HEK293 (cell line): Measurements from ENCODE around the gene GTPBP6.

Experiments used
- CTCF ChIA-PET: fragments of 350-600 bp; formaldehyde crosslinking; extraction: SDS; loops from one replicate; lab custom pipeline; 2021; ENCODE audit warnings: antibody characterized with exemption; lab: Yijun Ruan, JAX
- POLR2A ChIA-PET: fragments of 300-600 bp; formaldehyde crosslinking; extraction: SDS; loops from one replicate; lab custom pipeline; 2020; ENCODE audit warnings: antibody characterized with exemption, inconsistent platforms; lab: Yijun Ruan, JAX
- H3K27ac ChIP-seq: fragments of 200-500 bp; sonication (Bioruptor generic); 2 replicates; pipeline ENCODE4 v1.5.1; 2014; ENCODE audit warnings: low read depth, low read length, control low read depth, inconsistent platforms; ENCODE audit errors: extremely low read depth
- H3K36me3 ChIP-seq, 2 experiments: fragments of 200-500 bp in 1 of 2; sonication (Bioruptor generic) in 1 of 2; 1 replicate in 1 of 2; 2 replicates in 1 of 2; pipeline ENCODE4 v1.5.1; 2014 to 2017; ENCODE audit warnings: inconsistent platforms in 2 of 2, low read length in 2 of 2; ENCODE audit not compliant: control insufficient read depth in 2 of 2, insufficient read depth in 1 of 2
- H3K4me1 ChIP-seq: fragments of 200-500 bp; sonication (Bioruptor generic); 2 replicates; pipeline ENCODE4 v1.5.1; 2014; ENCODE audit warnings: mild to moderate bottlenecking, low read length, inconsistent platforms; ENCODE audit not compliant: control insufficient read depth, insufficient read depth
- H3K4me3 ChIP-seq: 2 replicates; pipeline ENCODE4 v1.5.1; 2011; ENCODE audit warnings: low read depth, mild to moderate bottlenecking, control low read depth, low read length, moderate library complexity
- H3K9me3 ChIP-seq: fragments of 200-500 bp; sonication (Bioruptor generic); 2 replicates; pipeline ENCODE4 v1.5.1; 2014; ENCODE audit warnings: low read depth, low read length, inconsistent platforms; ENCODE audit not compliant: control insufficient read depth, insufficient read depth
- HOXC10 ChIP-seq: sonication (generic); formaldehyde crosslinking; IDR thresholded peaks from 2 replicates; pipeline ENCODE4 v1.8.1; 2023; ENCODE audit warnings: mild to moderate bottlenecking, missing genetic modification reagents
- ZNF274 ChIP-seq, 2 experiments: fragments of 200-500 bp in 1 of 2; fragments of 450-650 bp in 1 of 2; sonication (Bioruptor generic) in 1 of 2; formaldehyde crosslinking in 1 of 2; IDR thresholded peaks; 2 replicates each; pipeline versions ENCODE4 v1.5.1 to v1.6.1; 2014 to 2016; ENCODE audit warnings: borderline replicate concordance in 1 of 2, inconsistent platforms in 1 of 2, low read length in 1 of 2, missing biosample characterization in 1 of 2, missing genetic modification characterization in 1 of 2
- ZNF514 ChIP-seq: fragments of 450-650 bp; formaldehyde crosslinking; IDR thresholded peaks from 2 replicates; pipeline ENCODE4 v1.5.1; 2016; ENCODE audit warnings: missing biosample characterization, missing genetic modification characterization
- ZNF548 ChIP-seq: fragments of 450-650 bp; formaldehyde crosslinking; IDR thresholded peaks from 2 replicates; pipeline ENCODE4 v1.5.1; 2016; ENCODE audit warnings: missing biosample characterization, missing genetic modification characterization
- ZNF747 ChIP-seq: fragments of 450-650 bp; formaldehyde crosslinking; IDR thresholded peaks from 2 replicates; pipeline ENCODE4 v1.5.1; 2016; ENCODE audit warnings: missing biosample characterization, missing genetic modification characterization
- TF ChIP-seq, protein P1 (sequence below): fragments of 450-650 bp; formaldehyde crosslinking; IDR thresholded peaks from 2 replicates; pipeline ENCODE4 v1.5.1; 2016; ENCODE audit warnings: missing biosample characterization, missing genetic modification characterization
- TF ChIP-seq, protein P2 (sequence below): fragments of 450-650 bp; formaldehyde crosslinking; IDR thresholded peaks from 2 replicates; pipeline ENCODE4 v1.5.1; 2017; ENCODE audit warnings: missing biosample characterization, missing genetic modification characterization
- TF ChIP-seq, protein P3 (sequence below): fragments of 450-650 bp; formaldehyde crosslinking; IDR thresholded peaks from 2 replicates; pipeline ENCODE4 v1.5.1; 2017; ENCODE audit warnings: missing biosample characterization, mild to moderate bottlenecking, missing genetic modification characterization, moderate library complexity
- TF ChIP-seq, protein P4 (sequence below): fragments of 450-650 bp; formaldehyde crosslinking; IDR thresholded peaks from 2 replicates; pipeline ENCODE4 v1.5.0; 2017; ENCODE audit warnings: missing biosample characterization, missing genetic modification characterization, borderline replicate concordance
- TF ChIP-seq, protein P5 (sequence below): fragments of 450-650 bp; formaldehyde crosslinking; conservative IDR thresholded peaks from 2 replicates; pipeline ENCODE4 v1.5.1; 2016; ENCODE audit warnings: low read depth, missing biosample characterization, missing genetic modification characterization
- TF ChIP-seq, protein P6 (sequence below): fragments of 450-650 bp; formaldehyde crosslinking; IDR thresholded peaks from 2 replicates; pipeline ENCODE4 v1.5.1; 2017; ENCODE audit warnings: missing biosample characterization, missing genetic modification characterization

GTPBP6 gene

DNA sequence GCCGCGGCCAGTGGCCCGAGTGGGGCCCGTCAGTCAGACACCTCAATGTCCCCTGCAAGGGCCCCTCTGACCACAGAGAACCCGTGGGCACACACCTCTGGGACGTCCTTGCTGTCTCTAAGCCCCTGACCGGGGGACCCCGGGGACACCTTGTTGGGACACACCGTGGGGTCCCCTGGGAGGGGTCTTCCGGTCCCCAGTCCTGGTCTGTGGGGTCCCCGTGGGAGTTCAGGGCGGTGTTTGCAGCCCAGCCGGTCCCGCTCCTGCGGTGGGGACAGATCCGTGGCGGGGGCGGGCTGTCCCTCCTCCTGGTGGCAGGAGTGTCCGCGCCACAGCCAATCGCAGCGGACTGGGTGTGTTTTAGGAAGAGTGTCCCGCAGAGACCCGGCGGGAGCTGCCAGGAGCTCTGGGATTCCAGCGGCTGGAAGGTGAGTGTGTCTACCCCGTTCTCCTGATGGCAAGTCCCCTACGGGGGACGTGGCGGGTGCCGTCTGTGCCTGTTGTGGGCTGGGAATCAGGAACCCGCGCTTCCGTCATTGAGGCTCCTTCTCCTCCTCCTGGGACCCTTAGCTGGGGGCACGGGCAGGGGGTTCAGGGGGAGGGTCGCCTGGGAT is 42.5 kb downstream of the GTPBP6 start (continued):
- TF ChIP-seq, protein P1, sequence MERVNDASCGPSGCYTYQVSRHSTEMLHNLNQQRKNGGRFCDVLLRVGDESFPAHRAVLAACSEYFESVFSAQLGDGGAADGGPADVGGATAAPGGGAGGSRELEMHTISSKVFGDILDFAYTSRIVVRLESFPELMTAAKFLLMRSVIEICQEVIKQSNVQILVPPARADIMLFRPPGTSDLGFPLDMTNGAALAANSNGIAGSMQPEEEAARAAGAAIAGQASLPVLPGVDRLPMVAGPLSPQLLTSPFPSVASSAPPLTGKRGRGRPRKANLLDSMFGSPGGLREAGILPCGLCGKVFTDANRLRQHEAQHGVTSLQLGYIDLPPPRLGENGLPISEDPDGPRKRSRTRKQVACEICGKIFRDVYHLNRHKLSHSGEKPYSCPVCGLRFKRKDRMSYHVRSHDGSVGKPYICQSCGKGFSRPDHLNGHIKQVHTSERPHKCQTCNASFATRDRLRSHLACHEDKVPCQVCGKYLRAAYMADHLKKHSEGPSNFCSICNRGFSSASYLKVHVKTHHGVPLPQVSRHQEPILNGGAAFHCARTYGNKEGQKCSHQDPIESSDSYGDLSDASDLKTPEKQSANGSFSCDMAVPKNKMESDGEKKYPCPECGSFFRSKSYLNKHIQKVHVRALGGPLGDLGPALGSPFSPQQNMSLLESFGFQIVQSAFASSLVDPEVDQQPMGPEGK (tag by site-specific recombination), result peak; percentile 70; the same call in 1 of the 2 replicates
- TF ChIP-seq, protein P2, sequence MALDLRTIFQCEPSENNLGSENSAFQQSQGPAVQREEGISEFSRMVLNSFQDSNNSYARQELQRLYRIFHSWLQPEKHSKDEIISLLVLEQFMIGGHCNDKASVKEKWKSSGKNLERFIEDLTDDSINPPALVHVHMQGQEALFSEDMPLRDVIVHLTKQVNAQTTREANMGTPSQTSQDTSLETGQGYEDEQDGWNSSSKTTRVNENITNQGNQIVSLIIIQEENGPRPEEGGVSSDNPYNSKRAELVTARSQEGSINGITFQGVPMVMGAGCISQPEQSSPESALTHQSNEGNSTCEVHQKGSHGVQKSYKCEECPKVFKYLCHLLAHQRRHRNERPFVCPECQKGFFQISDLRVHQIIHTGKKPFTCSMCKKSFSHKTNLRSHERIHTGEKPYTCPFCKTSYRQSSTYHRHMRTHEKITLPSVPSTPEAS (tag by site-specific recombination), result no peak
- TF ChIP-seq, protein P3, sequence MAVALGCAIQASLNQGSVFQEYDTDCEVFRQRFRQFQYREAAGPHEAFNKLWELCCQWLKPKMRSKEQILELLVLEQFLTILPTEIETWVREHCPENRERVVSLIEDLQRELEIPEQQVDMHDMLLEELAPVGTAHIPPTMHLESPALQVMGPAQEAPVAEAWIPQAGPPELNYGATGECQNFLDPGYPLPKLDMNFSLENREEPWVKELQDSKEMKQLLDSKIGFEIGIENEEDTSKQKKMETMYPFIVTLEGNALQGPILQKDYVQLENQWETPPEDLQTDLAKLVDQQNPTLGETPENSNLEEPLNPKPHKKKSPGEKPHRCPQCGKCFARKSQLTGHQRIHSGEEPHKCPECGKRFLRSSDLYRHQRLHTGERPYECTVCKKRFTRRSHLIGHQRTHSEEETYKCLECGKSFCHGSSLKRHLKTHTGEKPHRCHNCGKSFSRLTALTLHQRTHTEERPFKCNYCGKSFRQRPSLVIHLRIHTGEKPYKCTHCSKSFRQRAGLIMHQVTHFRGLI (tag by site-specific recombination), result no peak
- TF ChIP-seq, protein P4, sequence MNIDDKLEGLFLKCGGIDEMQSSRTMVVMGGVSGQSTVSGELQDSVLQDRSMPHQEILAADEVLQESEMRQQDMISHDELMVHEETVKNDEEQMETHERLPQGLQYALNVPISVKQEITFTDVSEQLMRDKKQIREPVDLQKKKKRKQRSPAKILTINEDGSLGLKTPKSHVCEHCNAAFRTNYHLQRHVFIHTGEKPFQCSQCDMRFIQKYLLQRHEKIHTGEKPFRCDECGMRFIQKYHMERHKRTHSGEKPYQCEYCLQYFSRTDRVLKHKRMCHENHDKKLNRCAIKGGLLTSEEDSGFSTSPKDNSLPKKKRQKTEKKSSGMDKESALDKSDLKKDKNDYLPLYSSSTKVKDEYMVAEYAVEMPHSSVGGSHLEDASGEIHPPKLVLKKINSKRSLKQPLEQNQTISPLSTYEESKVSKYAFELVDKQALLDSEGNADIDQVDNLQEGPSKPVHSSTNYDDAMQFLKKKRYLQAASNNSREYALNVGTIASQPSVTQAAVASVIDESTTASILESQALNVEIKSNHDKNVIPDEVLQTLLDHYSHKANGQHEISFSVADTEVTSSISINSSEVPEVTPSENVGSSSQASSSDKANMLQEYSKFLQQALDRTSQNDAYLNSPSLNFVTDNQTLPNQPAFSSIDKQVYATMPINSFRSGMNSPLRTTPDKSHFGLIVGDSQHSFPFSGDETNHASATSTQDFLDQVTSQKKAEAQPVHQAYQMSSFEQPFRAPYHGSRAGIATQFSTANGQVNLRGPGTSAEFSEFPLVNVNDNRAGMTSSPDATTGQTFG, result no peak

DNA sequence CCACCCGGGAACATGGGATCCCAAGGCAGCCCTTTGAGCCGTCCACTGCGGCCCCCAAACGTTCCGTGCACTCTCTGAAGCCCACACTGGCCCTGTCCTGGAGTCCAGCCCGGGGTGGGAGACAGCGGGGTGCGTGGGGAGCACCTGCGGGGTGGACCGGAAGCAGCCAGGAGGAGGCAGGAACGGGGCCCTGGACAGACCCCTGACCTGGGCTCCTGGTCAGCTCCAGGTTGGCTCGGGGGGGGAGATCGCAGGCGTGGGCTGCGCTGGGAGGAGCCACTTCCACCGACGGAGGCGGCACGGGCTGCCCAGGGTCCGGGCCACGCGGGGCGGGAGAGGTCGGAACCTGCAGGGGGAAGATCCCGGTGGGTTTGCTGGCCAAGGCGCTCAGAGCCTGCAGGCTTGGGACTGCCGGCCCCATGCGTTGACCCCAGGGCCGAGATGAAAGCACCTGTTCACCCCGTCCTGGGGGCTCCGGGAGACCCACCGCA is 43.1 kb downstream of the GTPBP6 start:
- CTCF ChIA-PET, result no interaction called here
- POLR2A ChIA-PET, result no interaction called here
- TF ChIP-seq ZNF747 (tag by site-specific recombination) (no peak), ZNF514 (no peak), ZNF548 (tag by site-specific recombination) (no peak), HOXC10 (CRISPR knock-in tag) (no peak), ZNF274 (IDR thresholded peaks at IDR 0.05; ENCODE audit: low read length) (no peak), ZNF274 (tag by site-specific recombination; IDR thresholded peaks at IDR 0.05; ENCODE audit: borderline replicate concordance) (no peak)
- TF ChIP-seq, protein P5, sequence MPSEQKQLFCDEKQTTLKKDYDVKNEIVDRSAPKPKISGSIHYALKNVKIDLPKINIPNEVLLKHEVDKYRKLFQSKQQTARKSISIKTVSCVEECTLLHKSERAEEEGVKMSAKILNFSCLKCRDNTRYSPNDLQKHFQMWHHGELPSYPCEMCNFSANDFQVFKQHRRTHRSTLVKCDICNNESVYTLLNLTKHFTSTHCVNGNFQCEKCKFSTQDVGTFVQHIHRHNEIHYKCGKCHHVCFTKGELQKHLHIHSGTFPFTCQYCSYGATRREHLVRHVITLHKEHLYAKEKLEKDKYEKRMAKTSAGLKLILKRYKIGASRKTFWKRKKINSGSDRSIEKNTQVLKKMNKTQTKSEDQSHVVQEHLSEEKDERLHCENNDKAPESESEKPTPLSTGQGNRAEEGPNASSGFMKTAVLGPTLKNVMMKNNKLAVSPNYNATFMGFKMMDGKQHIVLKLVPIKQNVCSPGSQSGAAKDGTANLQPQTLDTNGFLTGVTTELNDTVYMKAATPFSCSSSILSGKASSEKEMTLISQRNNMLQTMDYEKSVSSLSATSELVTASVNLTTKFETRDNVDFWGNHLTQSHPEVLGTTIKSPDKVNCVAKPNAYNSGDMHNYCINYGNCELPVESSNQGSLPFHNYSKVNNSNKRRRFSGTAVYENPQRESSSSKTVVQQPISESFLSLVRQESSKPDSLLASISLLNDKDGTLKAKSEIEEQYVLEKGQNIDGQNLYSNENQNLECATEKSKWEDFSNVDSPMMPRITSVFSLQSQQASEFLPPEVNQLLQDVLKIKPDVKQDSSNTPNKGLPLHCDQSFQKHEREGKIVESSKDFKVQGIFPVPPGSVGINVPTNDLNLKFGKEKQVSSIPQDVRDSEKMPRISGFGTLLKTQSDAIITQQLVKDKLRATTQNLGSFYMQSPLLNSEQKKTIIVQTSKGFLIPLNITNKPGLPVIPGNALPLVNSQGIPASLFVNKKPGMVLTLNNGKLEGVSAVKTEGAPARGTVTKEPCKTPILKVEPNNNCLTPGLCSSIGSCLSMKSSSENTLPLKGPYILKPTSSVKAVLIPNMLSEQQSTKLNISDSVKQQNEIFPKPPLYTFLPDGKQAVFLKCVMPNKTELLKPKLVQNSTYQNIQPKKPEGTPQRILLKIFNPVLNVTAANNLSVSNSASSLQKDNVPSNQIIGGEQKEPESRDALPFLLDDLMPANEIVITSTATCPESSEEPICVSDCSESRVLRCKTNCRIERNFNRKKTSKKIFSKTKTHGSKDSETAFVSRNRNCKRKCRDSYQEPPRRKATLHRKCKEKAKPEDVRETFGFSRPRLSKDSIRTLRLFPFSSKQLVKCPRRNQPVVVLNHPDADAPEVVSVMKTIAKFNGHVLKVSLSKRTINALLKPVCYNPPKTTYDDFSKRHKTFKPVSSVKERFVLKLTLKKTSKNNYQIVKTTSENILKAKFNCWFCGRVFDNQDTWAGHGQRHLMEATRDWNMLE (tag by site-specific recombination), result no peak
- TF ChIP-seq, protein P6, sequence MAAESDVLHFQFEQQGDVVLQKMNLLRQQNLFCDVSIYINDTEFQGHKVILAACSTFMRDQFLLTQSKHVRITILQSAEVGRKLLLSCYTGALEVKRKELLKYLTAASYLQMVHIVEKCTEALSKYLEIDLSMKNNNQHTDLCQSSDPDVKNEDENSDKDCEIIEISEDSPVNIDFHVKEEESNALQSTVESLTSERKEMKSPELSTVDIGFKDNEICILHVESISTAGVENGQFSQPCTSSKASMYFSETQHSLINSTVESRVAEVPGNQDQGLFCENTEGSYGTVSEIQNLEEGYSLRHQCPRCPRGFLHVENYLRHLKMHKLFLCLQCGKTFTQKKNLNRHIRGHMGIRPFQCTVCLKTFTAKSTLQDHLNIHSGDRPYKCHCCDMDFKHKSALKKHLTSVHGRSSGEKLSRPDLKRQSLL (tag by site-specific recombination), result no peak

More for the DNA sequence above, 43.1 kb downstream of the GTPBP6 start:
- H3K4me3 ChIP-seq, result no peak overlapping the region
- no peaks in the 10 kb centered on the region; the same call in 1 of the 2 replicates for H3K4me1 ChIP-seq
- H3K9me3 ChIP-seq, result no peaks in the 10 kb centered on the region
- H3K27ac ChIP-seq, result no peak overlapping the region
- H3K36me3 ChIP-seq, result no peaks in the 10 kb centered on the region; a peak in 1 of 3 replicates
